Upper lobe of right lung (tissue), 1 donor: ENCODE results near the gene PKMYT1. TPM values are rescaled to one million over a fixed set of nuclear protein-coding genes. Genes with fewer than 3 reads are reported as not detected.

Experiments
- ATAC-seq: fragments of 200-7000 bp; cut with Tn5 transposase; one replicate; pipeline ENCODE4 v1.9.1; 2020; ENCODE audit warnings: mild to moderate bottlenecking, moderate library complexity
- DNase-seq: peaks from one replicate; pipeline ENCODE4 v3.0.0-alpha.2; 2020
- H3K27ac ChIP-seq: fragments of 200-600 bp; one replicate; pipeline ENCODE4 v1.8.0; 2022
- H3K27me3 ChIP-seq: fragments of 200-600 bp; one replicate; pipeline ENCODE4 v1.8.0; 2022; ENCODE audit warnings: mild to moderate bottlenecking
- H3K36me3 ChIP-seq: fragments of 200-600 bp; one replicate; pipeline ENCODE4 v1.8.0; 2022
- H3K4me1 ChIP-seq: fragments of 200-600 bp; one replicate; pipeline ENCODE4 v1.8.0; 2022
- H3K4me3 ChIP-seq: fragments of 200-600 bp; one replicate; pipeline ENCODE4 v1.8.0; 2022; ENCODE audit warnings: mild to moderate bottlenecking
- H3K9me3 ChIP-seq: fragments of 200-600 bp; one replicate; pipeline ENCODE4 v1.8.0; 2022
- CTCF ChIP-seq: fragments of 200-600 bp; IDR thresholded peaks from one replicate; pipeline ENCODE4 v1.8.0; 2022; ENCODE audit warnings: antibody characterized with exemption
- intact Hi-C: fragments of 100-400 bp; cut with DNase I; formaldehyde crosslinking; loops from one replicate; pipeline ENCODE4 v1.11.0; 2022
- total RNA-seq: library from RNA; stranded (reverse); fragmentation: NEBNext Ultra II Directional; extraction: Animal tissue kit (Norgen Biotek cat#: 25700); gene quantifications from one replicate; pipeline ENCODE4 v1.2.1, GENCODE V29; 2021
- donor health status: DM: no; HTN: yes; CAD: no; lungs with severe emphysema.

The PKMYT1 gene
- total RNA-seq, 1 donor from 2014 or later, result 3.8 TPM

GRCh38 chr16:2971985-2972784 is 8.1 kb downstream of the PKMYT1 start:
- Histone ChIP-seq H3K27ac (no peak overlapping the region), H3K4me1 (peaks cover 17% of the 10 kb centered on the region), H3K9me3 (no peaks in the 10 kb centered on the region), H3K36me3 (no peaks in the 10 kb centered on the region), H3K27me3 (peaks cover 13% of the 10 kb centered on the region), H3K4me3 (no peak overlapping the region)
- DNase-seq (no peak), ATAC-seq (no peak)
- intact Hi-C loops, result no loop called here
- no peak for TF ChIP-seq CTCF

- ATAC-seq, result no peak
- H3K27ac ChIP-seq, result no peak overlapping the region
- no peaks in the 10 kb centered on the region for H3K36me3 ChIP-seq
- intact Hi-C loops, result no loop called here
- H3K4me1 ChIP-seq, result peaks cover 22% of the 10 kb centered on the region
- DNase-seq, result no peak
- H3K27me3 ChIP-seq, result peaks cover 22% of the 10 kb centered on the region
- no peak for TF ChIP-seq CTCF
- no peak overlapping the region for H3K4me3 ChIP-seq
- no peaks in the 10 kb centered on the region for H3K9me3 ChIP-seq
These were observed 8.9 kb downstream of the PKMYT1 start for GRCh38 chr16:2971134-2971984.

GRCh38 chr16:2970563-2970962 is 9.7 kb downstream of the PKMYT1 start:
- Histone ChIP-seq H3K4me1 (peaks cover 22% of the 10 kb centered on the region), H3K4me3 (peak overlapping the region; percentile 71)

GRCh38 chr16:2969545-2970521 is 10.4 kb downstream of the PKMYT1 start:
- Histone ChIP-seq H3K9me3 (no peaks in the 10 kb centered on the region), H3K27ac (no peak overlapping the region), H3K4me3 (peak overlapping the region; percentile 71), H3K36me3 (no peaks in the 10 kb centered on the region), H3K27me3 (peaks cover 37% of the 10 kb centered on the region), H3K4me1 (peaks cover 28% of the 10 kb centered on the region)
- intact Hi-C loops, result no loop called here
- peak; percentile 63 for ATAC-seq
- peak; percentile 44 for TF ChIP-seq CTCF
- peak; percentile 89 for DNase-seq

More at GRCh38 chr16:2970563-2970962, 9.7 kb downstream of the PKMYT1 start:
- no peak for ATAC-seq
- intact Hi-C loops, result no loop called here
- no peak for TF ChIP-seq CTCF
- Histone ChIP-seq H3K27ac (no peak overlapping the region), H3K9me3 (no peaks in the 10 kb centered on the region), H3K27me3 (peaks cover 29% of the 10 kb centered on the region), H3K36me3 (no peaks in the 10 kb centered on the region)
- no peak for DNase-seq
